Measurements from ENCODE around the gene LHPP. TPM values are rescaled to one million over a fixed set of nuclear protein-coding genes. Genes with fewer than 3 reads are reported as not detected.
A peak's percentile ranks its signal among the peaks of the same experiment; 100 is the strongest.

LHPP gene
- total and polyA plus RNA-seq, 11 donors = 5.6 to 23.5 (median 13.2) TPM

- no peak overlapping the region for H3K27ac ChIP-seq
Observed at GRCh38 chr10:124416733-124417132, 44.9 kb upstream of the LHPP start.

GRCh38 chr10:124417895-124418725 lies 43.5 kb upstream of the LHPP start:
- Histone ChIP-seq H3K27me3 (peaks cover 0 to 14% (median 0%) of the 10 kb centered on the region in 9 donors), H3K4me3 (peak overlapping the region; percentile 70 to 99 (median 90)), H3K9me3 (no peaks in the 10 kb centered on the region), H3K4me1 (peaks cover 0 to 43% (median 24%) of the 10 kb centered on the region in 12 donors), H3K27ac (peak overlapping the region; percentile 51 to 97 (median 88)), H3K36me3 (no peaks in the 10 kb centered on the region)
- DNase-seq (peak; percentile 59 to 77 (median 63)), ATAC-seq (peak in 3 of 4 donors; percentile 40 to 75 (median 75))
- WGBS, 4 donors = 4 to 10% (median 4%) methylated on average over 29 to 64 of the region's 64 CpGs
- intact Hi-C loops (cut with DNase I) = loop anchor here in 1 of 10 donors (5.0 kb wide), 1 partner anchor 324 kb away; the partner anchor contains the start of gene FAM53B
- TF ChIP-seq CTCF (IDR thresholded peaks at IDR 0.05) = peak in 1 of 12 donors; percentile 30
- no peak for TF ChIP-seq POLR2A (IDR thresholded peaks at IDR 0.05)

More at GRCh38 chr10:124416733-124417132, 44.9 kb upstream of the LHPP start:
- Histone ChIP-seq H3K4me1 (peaks cover 0 to 43% (median 24%) of the 10 kb centered on the region in 12 donors), H3K36me3 (peaks cover 0 to 6% (median 0%) of the 10 kb centered on the region in 9 donors), H3K9me3 (no peaks in the 10 kb centered on the region), H3K27me3 (peaks cover 0 to 14% (median 0%) of the 10 kb centered on the region in 9 donors), H3K4me3 (peak overlapping the region in 2 of 12 donors; percentile 83 to 95)
- WGBS, 4 donors = 75 to 84% (median 81%) methylated on average over 6 of the region's 6 CpGs
- DNase-seq = no peak
- intact Hi-C loops (cut with DNase I) = loop anchor here in 1 of 10 donors (5.0 kb wide), 1 partner anchor 326 kb away; the partner anchor contains the start of gene FAM53B
- TF ChIP-seq CTCF (IDR thresholded peaks at IDR 0.05) (no peak), POLR2A (IDR thresholded peaks at IDR 0.05) (no peak)
- no peak for ATAC-seq

GRCh38 chr10:124418726-124419501 lies 42.7 kb upstream of the LHPP start, which contains the start of gene OAT:
Gene OAT, minus strand, starts transcription at chr10:124418923. Its CDS starts 6,752 bp downstream, at chr10:124412171.
- DNase-seq (peak; percentile 96 to 98 (median 97)), ATAC-seq (peak; percentile 96 to 99 (median 98))
- H3K9me3 ChIP-seq = no peaks in the 10 kb centered on the region
- peak within 1 kb of the TSS; percentile 70 to 99 (median 90) for H3K4me3 ChIP-seq
- peaks cover 0 to 42% (median 22%) of the 10 kb centered on the region in 12 donors for H3K4me1 ChIP-seq
- no peak for TF ChIP-seq CTCF (IDR thresholded peaks at IDR 0.05)
- peak; percentile 98 to 100 for TF ChIP-seq POLR2A (IDR thresholded peaks at IDR 0.05)
- no peaks in the 10 kb centered on the region for H3K36me3 ChIP-seq
- peak within 1 kb of the TSS; percentile 51 to 97 (median 88) for H3K27ac ChIP-seq
- WGBS, 4 donors = 2 to 7% (median 4%) methylated on average over 30 to 70 of the region's 70 CpGs
- intact Hi-C loops (cut with DNase I) = loop anchor here in 1 of 10 donors (5.0 kb wide), 1 partner anchor 323 kb away; the partner anchor contains the start of gene FAM53B
- H3K27me3 ChIP-seq = peaks cover 0 to 14% (median 0%) of the 10 kb centered on the region in 9 donors

Data from heart left ventricle (tissue), 16 donors.